ENCODE data around the gene ADAMTS3.

ADAMTS3 gene

GRCh38 chr4:72388521-72388920 lies 180.5 kb downstream of the ADAMTS3 start:
- Histone ChIP-seq H4K8ac (ENCODE audit: low read depth, low read length) (no peak overlapping the region), H3K79me1 (ENCODE audit: low read depth, low read length) (no peaks in the 10 kb centered on the region), H3K27ac (replicated peaks; ENCODE audit: low read length) (no peak overlapping the region), H3K9me3 (replicated peaks in 1 of 2; ENCODE audit: control insufficient read depth in 2 of 2, insufficient read depth in 1 of 2, low read depth in 1 of 2, low read length in 2 of 2) (no peaks in the 10 kb centered on the region), H3K4ac (ENCODE audit: low read length) (no peak overlapping the region), H3K9ac (ENCODE audit: low read depth, low read length, poor library complexity) (no peak overlapping the region), H3K27me3 (ENCODE audit: control insufficient read depth in 3 of 3, insufficient read depth in 3 of 3, low read depth in 1 of 3, low read length in 3 of 3) (no peaks in the 10 kb centered on the region), H2BK120ac (ENCODE audit: low read depth, low read length) (no peak overlapping the region), H3K36me3 (replicated peaks in 1 of 2; ENCODE audit: control insufficient read depth in 2 of 2, insufficient read depth in 2 of 2, low read length in 2 of 2) (no peaks in the 10 kb centered on the region), H3K14ac (ENCODE audit: low read length) (no peak overlapping the region), H3K18ac (ENCODE audit: low read length) (no peak overlapping the region), H2BK15ac (ENCODE audit: low read length) (no peak overlapping the region), H3K4me2 (ENCODE audit: insufficient read depth, low read length, poor library complexity, severe bottlenecking) (no peak overlapping the region), H3K23ac (ENCODE audit: low read depth, low read length, poor library complexity) (no peak overlapping the region), H2BK12ac (ENCODE audit: low read length) (no peak overlapping the region), H2AK5ac (ENCODE audit: low read depth, low read length) (no peak overlapping the region), H3K4me3 (ENCODE audit: low read length in 2 of 2) (no peak overlapping the region), H4K91ac (ENCODE audit: low read depth, low read length, poor library complexity) (no peak overlapping the region), H2BK5ac (ENCODE audit: low read length) (no peak overlapping the region), H3K4me1 (ENCODE audit: control insufficient read depth in 2 of 2, insufficient read depth in 1 of 2, low read depth in 1 of 2, low read length in 2 of 2) (peaks cover 4 to 10% of the 10 kb centered on the region in 2 donors), H2AFZ (ENCODE audit: low read length) (no peak overlapping the region)
- no peak for DNase-seq (ENCODE audit: low spot score)
- no CpG with 5 or more reads among the region's 1 CpG for WGBS, 2 donors (ENCODE audit: extremely low coverage in 2 of 2, insufficient read length in 2 of 2, insufficient replicate concordance in 1 of 2)

- Histone ChIP-seq H3K14ac (ENCODE audit: low read length) (no peak overlapping the region), H3K9ac (ENCODE audit: low read depth, low read length, poor library complexity) (no peak overlapping the region), H3K27me3 (ENCODE audit: control insufficient read depth in 3 of 3, insufficient read depth in 3 of 3, low read depth in 1 of 3, low read length in 3 of 3) (no peaks in the 10 kb centered on the region), H2BK15ac (ENCODE audit: low read length) (no peak overlapping the region), H2AK5ac (ENCODE audit: low read depth, low read length) (no peak overlapping the region), H4K91ac (ENCODE audit: low read depth, low read length, poor library complexity) (no peak overlapping the region), H2BK12ac (ENCODE audit: low read length) (no peak overlapping the region), H3K4me3 (ENCODE audit: low read length in 2 of 2) (no peak overlapping the region), H3K18ac (ENCODE audit: low read length) (no peak overlapping the region), H3K36me3 (replicated peaks in 1 of 2; ENCODE audit: control insufficient read depth in 2 of 2, insufficient read depth in 2 of 2, low read length in 2 of 2) (no peaks in the 10 kb centered on the region), H3K4ac (ENCODE audit: low read length) (no peak overlapping the region), H3K23ac (ENCODE audit: low read depth, low read length, poor library complexity) (no peak overlapping the region), H3K4me2 (ENCODE audit: insufficient read depth, low read length, poor library complexity, severe bottlenecking) (no peak overlapping the region), H3K9me3 (replicated peaks in 1 of 2; ENCODE audit: control insufficient read depth in 2 of 2, insufficient read depth in 1 of 2, low read depth in 1 of 2, low read length in 2 of 2) (no peaks in the 10 kb centered on the region), H3K4me1 (ENCODE audit: control insufficient read depth in 2 of 2, insufficient read depth in 1 of 2, low read depth in 1 of 2, low read length in 2 of 2) (peaks cover 4 to 13% of the 10 kb centered on the region in 2 donors), H3K79me1 (ENCODE audit: low read depth, low read length) (no peaks in the 10 kb centered on the region), H2BK120ac (ENCODE audit: low read depth, low read length) (no peak overlapping the region), H4K8ac (ENCODE audit: low read depth, low read length) (no peak overlapping the region), H2BK5ac (ENCODE audit: low read length) (no peak overlapping the region), H2AFZ (ENCODE audit: low read length) (no peak overlapping the region), H3K27ac (replicated peaks; ENCODE audit: low read length) (no peak overlapping the region)
- no peak for DNase-seq (ENCODE audit: low spot score)
- no CpG with 5 or more reads among the region's 1 CpG for WGBS, 2 donors (ENCODE audit: extremely low coverage in 2 of 2, insufficient read length in 2 of 2, insufficient replicate concordance in 1 of 2)
These were observed 181.1 kb downstream of the ADAMTS3 start for GRCh38 chr4:72387959-72388358.

DNA sequence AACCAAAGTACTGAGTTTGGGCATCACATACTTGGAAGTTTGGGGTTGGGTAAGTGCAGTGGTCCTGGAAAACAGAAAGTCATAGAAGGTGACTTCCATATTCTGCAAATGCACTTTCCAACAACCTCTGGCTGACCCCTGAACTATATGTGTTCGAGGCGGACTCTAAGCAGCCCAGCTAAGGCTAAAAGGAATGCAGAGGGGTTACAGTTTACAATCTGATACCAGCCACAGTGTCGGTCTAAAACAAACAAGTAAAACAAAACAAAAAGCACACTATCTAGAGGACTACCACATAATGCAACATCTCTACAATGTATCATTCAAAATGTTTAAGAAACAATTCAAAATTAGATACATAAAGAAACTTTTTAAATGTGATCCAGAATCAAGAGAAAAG lies 185.6 kb downstream of the ADAMTS3 start:
- Histone ChIP-seq H4K91ac (ENCODE audit: low read depth, low read length, poor library complexity) (no peak overlapping the region), H3K9ac (ENCODE audit: low read depth, low read length, poor library complexity) (no peak overlapping the region), H2BK12ac (ENCODE audit: low read length) (no peak overlapping the region), H3K79me1 (ENCODE audit: low read depth, low read length) (no peaks in the 10 kb centered on the region), H2BK5ac (ENCODE audit: low read length) (no peak overlapping the region), H3K4me2 (ENCODE audit: insufficient read depth, low read length, poor library complexity, severe bottlenecking) (no peak overlapping the region), H3K14ac (ENCODE audit: low read length) (no peak overlapping the region), H4K8ac (ENCODE audit: low read depth, low read length) (no peak overlapping the region), H2BK15ac (ENCODE audit: low read length) (no peak overlapping the region), H3K23ac (ENCODE audit: low read depth, low read length, poor library complexity) (no peak overlapping the region), H2BK120ac (ENCODE audit: low read depth, low read length) (no peak overlapping the region), H3K36me3 (replicated peaks in 1 of 2; ENCODE audit: control insufficient read depth in 2 of 2, insufficient read depth in 2 of 2, low read length in 2 of 2) (no peaks in the 10 kb centered on the region), H3K4me1 (ENCODE audit: control insufficient read depth in 2 of 2, insufficient read depth in 1 of 2, low read depth in 1 of 2, low read length in 2 of 2) (peaks cover 0 to 5% of the 10 kb centered on the region in 2 donors), H3K4me3 (ENCODE audit: low read length in 2 of 2) (no peak overlapping the region), H2AK5ac (ENCODE audit: low read depth, low read length) (no peak overlapping the region), H3K27ac (replicated peaks; ENCODE audit: low read length) (no peak overlapping the region), H3K27me3 (ENCODE audit: control insufficient read depth in 3 of 3, insufficient read depth in 3 of 3, low read depth in 1 of 3, low read length in 3 of 3) (no peaks in the 10 kb centered on the region), H3K18ac (ENCODE audit: low read length) (no peak overlapping the region), H3K9me3 (replicated peaks in 1 of 2; ENCODE audit: control insufficient read depth in 2 of 2, insufficient read depth in 1 of 2, low read depth in 1 of 2, low read length in 2 of 2) (no peaks in the 10 kb centered on the region), H2AFZ (ENCODE audit: low read length) (peak overlapping the region; percentile 17), H3K4ac (ENCODE audit: low read length) (no peak overlapping the region)
- whole genome bisulfite sequencing, 2 donors (ENCODE audit: extremely low coverage in 2 of 2, insufficient read length in 2 of 2, insufficient replicate concordance in 1 of 2) = no CpG with 5 or more reads among the region's 3 CpGs
- DNase-seq (ENCODE audit: low spot score) = no peak

- Histone ChIP-seq H2BK120ac (ENCODE audit: low read depth, low read length) (no peak overlapping the region), H3K9me3 (replicated peaks in 1 of 2; ENCODE audit: control insufficient read depth in 2 of 2, insufficient read depth in 1 of 2, low read depth in 1 of 2, low read length in 2 of 2) (no peaks in the 10 kb centered on the region)
- no peak for DNase-seq (ENCODE audit: low spot score)
These were observed 190.1 kb downstream of the ADAMTS3 start for GRCh38 chr4:72378901-72379300.

More at GRCh38 chr4:72378901-72379300, 190.1 kb downstream of the ADAMTS3 start:
- H2AFZ ChIP-seq (ENCODE audit: low read length) = peak overlapping the region; percentile 46
- no peak overlapping the region for H4K91ac ChIP-seq (ENCODE audit: low read depth, low read length, poor library complexity)
- no peak overlapping the region for H3K18ac ChIP-seq (ENCODE audit: low read length)
- no peak overlapping the region for H3K4me3 ChIP-seq (ENCODE audit: low read length in 2 of 2)
- no peaks in the 10 kb centered on the region for H3K27me3 ChIP-seq (ENCODE audit: control insufficient read depth in 3 of 3, insufficient read depth in 3 of 3, low read depth in 1 of 3, low read length in 3 of 3)
- no peak overlapping the region for H3K23ac ChIP-seq (ENCODE audit: low read depth, low read length, poor library complexity)
- H3K27ac ChIP-seq (replicated peaks; ENCODE audit: low read length) = no peak overlapping the region
- no peaks in the 10 kb centered on the region for H3K79me1 ChIP-seq (ENCODE audit: low read depth, low read length)
- no peak overlapping the region for H2BK5ac ChIP-seq (ENCODE audit: low read length)
- no peaks in the 10 kb centered on the region for H3K36me3 ChIP-seq (replicated peaks in 1 of 2; ENCODE audit: control insufficient read depth in 2 of 2, insufficient read depth in 2 of 2, low read length in 2 of 2)
- no peak overlapping the region for H2BK15ac ChIP-seq (ENCODE audit: low read length)
- no peak overlapping the region for H3K4me2 ChIP-seq (ENCODE audit: insufficient read depth, low read length, poor library complexity, severe bottlenecking)
- no peak overlapping the region for H3K9ac ChIP-seq (ENCODE audit: low read depth, low read length, poor library complexity)
- H3K14ac ChIP-seq (ENCODE audit: low read length) = no peak overlapping the region
- no peak overlapping the region for H2BK12ac ChIP-seq (ENCODE audit: low read length)
- peaks cover 0 to 5% of the 10 kb centered on the region in 2 donors for H3K4me1 ChIP-seq (ENCODE audit: control insufficient read depth in 2 of 2, insufficient read depth in 1 of 2, low read depth in 1 of 2, low read length in 2 of 2)
- WGBS, 2 donors (ENCODE audit: extremely low coverage in 2 of 2, insufficient read length in 2 of 2, insufficient replicate concordance in 1 of 2) = no CpG with 5 or more reads among the region's 2 CpGs
- no peak overlapping the region for H3K4ac ChIP-seq (ENCODE audit: low read length)
- H2AK5ac ChIP-seq (ENCODE audit: low read depth, low read length) = no peak overlapping the region
- no peak overlapping the region for H4K8ac ChIP-seq (ENCODE audit: low read depth, low read length)
